ENCODE measurements around the gene PSMG2. TPM values are rescaled to one million over a fixed set of nuclear protein-coding genes. Genes with fewer than 3 reads are reported as not detected.

The PSMG2 gene
- polyA plus RNA-seq, 1 of the 3 experiments (the other 2 are of a cell fraction), result 36.0 TPM

GRCh38 chr18:12668041-12668440 lies 34.8 kb upstream of the PSMG2 start (continued):
- TF ChIP-seq REST (IDR thresholded peaks at IDR 0.05; ENCODE audit: low read depth, low read length), result no peak
- TF ChIP-seq CTCF (IDR thresholded peaks at IDR 0.05), result no peak
- TF ChIP-seq IRF3 (IDR thresholded peaks at IDR 0.05; ENCODE audit: low read depth, low read length), result no peak
- TF ChIP-seq RXRA (IDR thresholded peaks at IDR 0.05; ENCODE audit: borderline replicate concordance, low read depth), result no peak
- no peak for TF ChIP-seq ELF1 (IDR thresholded peaks at IDR 0.05)
- TF ChIP-seq YY1 (IDR thresholded peaks at IDR 0.05; ENCODE audit: low read depth), result no peak
- TF ChIP-seq TEAD4 (IDR thresholded peaks at IDR 0.05; ENCODE audit: borderline replicate concordance, insufficient read depth), result no peak
- no peak for TF ChIP-seq USF1 (IDR thresholded peaks at IDR 0.05; ENCODE audit: borderline replicate concordance, low read depth)
- TF ChIP-seq RFX5 (IDR thresholded peaks at IDR 0.05; ENCODE audit: low read length), result no peak

GRCh38 chr18:12679183-12679786 lies 23.6 kb upstream of the PSMG2 start:
- Histone ChIP-seq H4K20me1 (ENCODE audit: insufficient read depth) (no peaks in the 10 kb centered on the region), H3K9me3 (no peaks in the 10 kb centered on the region), H3K9ac (no peak overlapping the region), H3K27ac (ENCODE audit: low read depth in 2 of 2, low read length in 1 of 2) (peak overlapping the region; percentile 23 to 47; a peak in 3 of 4 replicates), H3K9me2 (no peaks in the 10 kb centered on the region), H3F3A (replicated peaks; ENCODE audit: insufficient read depth) (peaks cover 15% of the 10 kb centered on the region), H2AFZ (ENCODE audit: low read depth) (peak overlapping the region; percentile 81), H3K27me3 (ENCODE audit: insufficient read depth) (no peaks in the 10 kb centered on the region), H3K4me3 (ENCODE audit: low read depth in 2 of 2, low read length in 1 of 2) (no peak overlapping the region), H3K36me3 (replicated peaks in 1 of 2; ENCODE audit: control insufficient read depth in 1 of 2, insufficient read depth in 2 of 2, low read length in 1 of 2) (peaks cover 7 to 44% of the 10 kb centered on the region in 2 experiments), H3K4me2 (0 out of 2 replicates have a peak overlapping the region, but pooled peaks have one; percentile 23), H3K79me2 (ENCODE audit: insufficient read depth) (no peaks in the 10 kb centered on the region), H3K4me1 (ENCODE audit: control insufficient read depth in 1 of 2, insufficient read depth in 2 of 2, low read depth in 1 of 2, low read length in 1 of 2) (peaks cover 5 to 10% of the 10 kb centered on the region in 2 experiments; a peak in 2 of 4 replicates)
- DNase-seq, result no peak
- TF ChIP-seq RAD21 (IDR thresholded peaks at IDR 0.05; ENCODE audit: low read length), result no peak
- TF ChIP-seq GABPA (IDR thresholded peaks at IDR 0.05; ENCODE audit: low read depth), result peak; percentile 68
- TF ChIP-seq MAX (IDR thresholded peaks at IDR 0.05; ENCODE audit: low read depth), result peak; percentile 93
- peak; percentile 50 for TF ChIP-seq ELF1 (IDR thresholded peaks at IDR 0.05)
- TF ChIP-seq POLR2AphosphoS5 (IDR thresholded peaks at IDR 0.05; ENCODE audit: low read depth, low read length), result peak; percentile 81
- CTCF ChIA-PET, result interaction anchor here (1.3 to 1.7 kb wide), 4 partner anchors 9 to 255 kb away, joined by 3 to 4 read pairs (median 4); partner anchors contain the start of gene PSMG2
- WGBS (ENCODE audit: low lambda C conversion rate), result 60% methylated on average over 8 of the region's 8 CpGs
- POLR2A ChIA-PET, result interaction anchor here (0.8 to 0.9 kb wide), 2 partner anchors 269 to 302 kb away, joined by 3 to 4 read pairs; partner anchors contain the start of gene AFG3L2
